SK-N-MC (cell line): Measurements from ENCODE around the gene DST.

ENCODE experiments used
- DNase-seq: peaks from one replicate; pipeline ENCODE4 v3.0.0-alpha.2; 2011; ENCODE audit warnings: low read depth, low spot score
- H3K27ac ChIP-seq: fragments of 200-600 bp; sonication (generic); 2 replicates; pipeline ENCODE4 v1.5.1; 2016; ENCODE audit warnings: mixed run types
- H3K36me3 ChIP-seq: fragments of 200-600 bp; sonication (generic); 2 replicates; pipeline ENCODE4 v1.6.1; 2017; ENCODE audit warnings: antibody characterized with exemption, low read length, mixed read lengths; ENCODE audit not compliant: insufficient read depth
- H3K4me3 ChIP-seq: fragments of 200-600 bp; sonication (generic); 2 replicates; pipeline ENCODE4 v1.5.1; 2016
- H3K9ac ChIP-seq: fragments of 200-600 bp; sonication (generic); 2 replicates; pipeline ENCODE4 v1.8.0; 2017; ENCODE audit warnings: mixed run types, mixed read lengths; ENCODE audit not compliant: insufficient read length
- H3K9me3 ChIP-seq: fragments of 200-600 bp; sonication (generic); 2 replicates; pipeline ENCODE4 v1.6.1; 2017; ENCODE audit warnings: low read depth, mild to moderate bottlenecking, antibody characterized with exemption, low read length, moderate library complexity, mixed read lengths
- EZH2 ChIP-seq: fragments of 200-600 bp; sonication (generic); IDR thresholded peaks from one replicate; pipeline ENCODE4 v1.6.1; 2017; ENCODE audit warnings: antibody characterized with exemption
- FOXP2 ChIP-seq: optimal IDR thresholded peaks from 2 replicates; pipeline ENCODE3; 2011; ENCODE audit warnings: mild to moderate bottlenecking, moderate library complexity; ENCODE audit not compliant: insufficient read depth; ENCODE audit errors: extremely low read length, control extremely low read depth
- POLR2AphosphoS5 ChIP-seq: IDR thresholded peaks from 2 replicates; pipeline ENCODE4 v1.6.1; 2012; ENCODE audit warnings: mild to moderate bottlenecking, low read depth, low read length, borderline replicate concordance

The DST gene

DNA sequence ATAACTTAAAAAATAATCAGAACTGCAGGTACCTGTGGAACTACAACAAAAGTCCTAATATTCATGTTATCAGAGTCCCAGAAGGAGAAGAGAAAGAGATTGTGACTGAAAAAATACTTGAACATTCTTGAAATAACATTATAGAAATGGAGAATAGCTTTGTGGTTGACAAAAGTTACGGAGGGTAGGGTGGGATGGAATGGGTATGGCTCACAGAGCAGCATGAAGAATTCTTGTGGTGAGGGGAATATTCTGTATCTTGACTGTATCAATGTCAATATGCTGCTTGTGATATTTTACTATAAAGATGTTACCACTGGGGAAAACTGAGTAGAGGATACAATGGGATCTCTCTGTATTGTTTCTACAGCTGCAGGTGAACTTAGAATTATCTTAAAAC lies 122.5 kb downstream of the DST start:
- Histone ChIP-seq H3K9ac (no peak overlapping the region), H3K4me3 (no peak overlapping the region), H3K36me3 (peaks cover 12% of the 10 kb centered on the region), H3K9me3 (no peaks in the 10 kb centered on the region), H3K27ac (no peak overlapping the region)
- no peak for DNase-seq
- TF ChIP-seq FOXP2 (no peak), POLR2AphosphoS5 (no peak)

DNA sequence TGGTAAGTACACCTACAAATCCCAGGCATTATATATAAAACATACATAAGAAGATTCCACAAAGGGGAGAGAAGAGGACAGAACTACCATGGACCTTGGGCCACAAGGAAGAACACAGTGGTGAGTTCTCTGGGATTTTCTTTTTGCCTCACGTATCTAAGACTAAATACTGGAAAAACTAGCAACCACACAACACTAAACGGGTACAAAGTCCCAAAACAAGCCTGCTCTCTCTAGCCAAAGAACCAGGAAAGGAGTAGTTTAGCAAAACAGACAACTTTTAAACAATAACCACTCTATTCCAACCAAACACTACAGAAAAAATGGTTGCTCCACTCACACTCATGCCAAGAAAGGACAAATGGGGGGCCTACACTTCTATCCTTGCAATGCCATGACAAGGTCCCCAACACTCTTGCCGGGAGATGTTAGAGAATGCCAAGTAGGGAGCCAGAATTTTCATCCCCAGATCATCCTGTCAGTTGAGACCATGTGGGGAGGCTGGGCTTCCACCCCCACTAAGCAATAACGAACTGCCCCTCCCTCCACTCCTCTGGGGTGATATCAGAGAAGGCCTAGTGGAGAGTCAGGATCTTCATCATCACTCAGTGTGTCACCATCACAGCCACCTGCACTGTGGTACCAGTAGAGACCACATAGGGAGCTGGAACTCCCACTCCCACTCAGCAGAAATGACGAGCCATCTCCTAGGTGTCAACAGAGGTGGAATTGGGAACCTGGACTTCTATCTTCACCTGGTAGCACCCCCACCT lies 123.5 kb downstream of the DST start:
- Histone ChIP-seq H3K9ac (no peak overlapping the region), H3K36me3 (peaks cover 13% of the 10 kb centered on the region), H3K4me3 (no peak overlapping the region), H3K9me3 (no peaks in the 10 kb centered on the region), H3K27ac (no peak overlapping the region)
- no peak for DNase-seq
- TF ChIP-seq POLR2AphosphoS5, result no peak
- TF ChIP-seq EZH2, result no peak
- no peak for TF ChIP-seq FOXP2

DNA sequence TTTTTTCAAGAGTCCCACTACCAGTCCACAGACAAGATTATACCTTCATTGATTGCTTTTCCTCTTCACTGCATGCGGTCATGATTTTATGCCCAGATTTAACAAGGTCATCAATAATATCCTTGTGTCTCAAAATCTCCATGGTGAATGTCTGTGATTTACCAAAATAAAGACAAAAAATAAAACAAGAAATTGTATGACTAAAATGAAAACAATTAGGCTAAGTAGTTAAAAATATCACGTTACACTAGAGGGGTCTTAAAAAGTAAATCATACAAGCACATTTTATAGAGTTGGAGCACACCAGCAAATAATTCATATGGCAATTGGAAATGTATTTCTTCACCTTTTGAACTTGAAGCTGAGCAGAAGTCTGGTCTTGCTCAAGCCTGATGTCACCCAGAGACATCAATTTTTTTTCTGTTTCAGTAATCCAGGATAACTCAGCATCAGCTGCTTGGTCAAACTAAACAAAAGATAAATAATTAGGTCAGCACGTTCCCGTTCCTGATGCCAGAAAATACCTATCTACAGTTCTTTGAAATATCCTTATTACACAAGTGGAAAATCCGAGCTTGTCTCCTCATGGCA lies 125.4 kb downstream of the DST start:
- Histone ChIP-seq H3K36me3 (peaks cover 13% of the 10 kb centered on the region), H3K4me3 (no peak overlapping the region), H3K9ac (no peak overlapping the region), H3K27ac (no peak overlapping the region), H3K9me3 (no peaks in the 10 kb centered on the region)
- no peak for DNase-seq
- TF ChIP-seq POLR2AphosphoS5 (no peak), FOXP2 (no peak), EZH2 (no peak)

DNA sequence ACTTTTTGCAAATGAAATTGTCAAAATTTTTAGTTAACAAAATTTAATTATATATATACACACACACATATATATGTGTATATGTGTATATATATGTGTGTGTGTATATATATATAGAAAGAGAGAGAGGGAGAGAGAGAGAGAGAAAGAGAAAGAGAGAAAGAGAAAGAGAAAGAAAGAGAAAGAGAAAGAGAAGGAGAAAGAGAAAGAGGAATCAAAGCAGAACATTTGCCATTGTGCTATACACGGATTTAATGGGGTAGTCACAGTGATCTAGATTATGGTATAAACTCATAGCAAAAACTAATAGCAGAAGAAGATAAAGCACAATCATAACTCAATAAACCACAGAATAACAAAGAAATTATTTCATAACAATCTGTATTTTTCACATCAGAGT lies 126.7 kb downstream of the DST start:
- H3K4me3 ChIP-seq, result no peak overlapping the region
- no peak for DNase-seq
- TF ChIP-seq FOXP2 (no peak), POLR2AphosphoS5 (no peak), EZH2 (no peak)
- no peaks in the 10 kb centered on the region for H3K9me3 ChIP-seq
- H3K27ac ChIP-seq, result no peak overlapping the region
- H3K9ac ChIP-seq, result no peak overlapping the region
- H3K36me3 ChIP-seq, result peaks cover 13% of the 10 kb centered on the region

DNA sequence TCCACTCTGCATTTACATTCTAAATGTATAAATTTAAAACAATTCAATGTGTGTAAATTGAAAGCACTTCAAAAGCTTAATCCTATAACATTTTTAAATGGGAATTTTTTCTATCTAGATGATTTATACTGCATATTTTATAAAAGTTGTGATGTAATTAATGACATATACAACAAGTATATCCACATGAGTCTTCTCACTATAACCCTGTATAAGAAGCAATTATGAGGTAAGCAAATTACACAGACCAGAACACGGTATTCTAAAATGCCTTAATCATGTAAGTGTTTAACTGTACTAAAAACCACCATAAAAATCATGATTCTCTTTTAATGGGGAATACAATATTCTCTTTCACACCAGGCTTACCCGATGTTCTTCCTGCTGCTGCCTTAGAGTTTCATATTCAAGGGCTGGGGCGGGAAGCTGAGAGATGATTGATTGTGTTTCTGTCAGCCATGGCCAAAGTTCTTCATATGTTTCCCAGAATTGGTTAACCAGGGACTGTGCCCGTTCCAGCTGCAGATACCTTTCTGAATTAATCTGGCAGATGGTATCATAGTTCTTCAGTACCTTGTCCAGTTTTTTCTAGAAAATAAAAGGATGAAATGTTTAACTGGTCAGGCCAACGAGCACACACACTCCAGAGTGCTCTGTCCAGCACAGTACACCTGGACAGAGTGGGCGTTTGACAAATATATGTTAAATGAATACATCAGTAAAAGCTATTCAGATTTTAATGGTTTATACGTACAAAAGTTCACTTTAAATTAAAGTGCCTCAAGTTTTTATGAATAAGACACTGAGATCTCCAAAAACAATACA lies 127.4 kb downstream of the DST start:
- Histone ChIP-seq H3K27ac (no peak overlapping the region), H3K4me3 (no peak overlapping the region)

DNA sequence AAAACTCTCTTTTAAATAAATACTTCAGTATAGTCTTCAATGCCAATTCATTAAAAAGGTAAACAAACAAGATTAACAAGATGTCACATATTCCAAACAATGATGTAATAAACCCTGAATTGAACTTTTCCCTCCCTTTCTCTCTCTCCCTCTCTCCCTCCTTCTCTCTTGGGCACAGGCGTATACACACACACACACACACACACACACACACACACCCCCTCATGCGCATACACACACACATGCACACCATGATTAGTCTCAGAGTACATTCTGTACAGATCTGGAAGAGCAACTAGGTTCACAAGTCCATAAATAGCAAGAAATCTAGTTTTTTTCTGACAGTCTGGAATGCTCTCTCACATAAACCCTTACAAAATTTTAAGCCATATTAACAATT lies 128.3 kb downstream of the DST start:
- no peak overlapping the region for H3K27ac ChIP-seq
- no peak for TF ChIP-seq FOXP2
- TF ChIP-seq EZH2, result no peak
- no peak for TF ChIP-seq POLR2AphosphoS5
- H3K9ac ChIP-seq, result no peak overlapping the region
- no peak overlapping the region for H3K4me3 ChIP-seq
- DNase-seq, result no peak
- no peaks in the 10 kb centered on the region for H3K9me3 ChIP-seq
- peaks cover 11% of the 10 kb centered on the region for H3K36me3 ChIP-seq

More for the DNA sequence above, 127.4 kb downstream of the DST start:
- DNase-seq, result no peak
- no peaks in the 10 kb centered on the region for H3K9me3 ChIP-seq
- peaks cover 13% of the 10 kb centered on the region for H3K36me3 ChIP-seq
- H3K9ac ChIP-seq, result no peak overlapping the region
- TF ChIP-seq POLR2AphosphoS5 (no peak), FOXP2 (no peak), EZH2 (no peak)

DNA sequence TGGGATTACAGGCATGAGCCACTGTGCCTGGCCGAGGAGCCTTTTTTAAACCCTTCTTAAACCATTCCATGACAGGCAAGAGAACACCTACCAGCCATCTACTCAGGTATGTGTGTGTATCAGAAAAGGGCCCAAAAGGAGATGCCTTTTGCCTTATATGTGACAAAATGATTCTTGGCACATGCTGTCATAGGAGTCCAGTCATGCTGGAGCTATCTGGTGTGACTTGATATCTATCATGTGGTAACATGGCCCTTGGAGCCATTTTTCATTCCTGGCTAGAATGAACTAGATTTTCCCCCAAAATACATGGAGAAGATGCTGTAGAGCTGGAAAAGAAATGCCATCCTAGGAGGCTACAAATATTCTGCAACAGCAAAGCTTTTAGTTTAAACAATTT lies 129.1 kb downstream of the DST start:
- Histone ChIP-seq H3K36me3 (peaks cover 15% of the 10 kb centered on the region), H3K9ac (no peak overlapping the region), H3K27ac (no peak overlapping the region), H3K9me3 (no peaks in the 10 kb centered on the region), H3K4me3 (no peak overlapping the region)
- no peak for TF ChIP-seq FOXP2
- TF ChIP-seq EZH2, result no peak
- no peak for TF ChIP-seq POLR2AphosphoS5
- DNase-seq, result no peak

DNA sequence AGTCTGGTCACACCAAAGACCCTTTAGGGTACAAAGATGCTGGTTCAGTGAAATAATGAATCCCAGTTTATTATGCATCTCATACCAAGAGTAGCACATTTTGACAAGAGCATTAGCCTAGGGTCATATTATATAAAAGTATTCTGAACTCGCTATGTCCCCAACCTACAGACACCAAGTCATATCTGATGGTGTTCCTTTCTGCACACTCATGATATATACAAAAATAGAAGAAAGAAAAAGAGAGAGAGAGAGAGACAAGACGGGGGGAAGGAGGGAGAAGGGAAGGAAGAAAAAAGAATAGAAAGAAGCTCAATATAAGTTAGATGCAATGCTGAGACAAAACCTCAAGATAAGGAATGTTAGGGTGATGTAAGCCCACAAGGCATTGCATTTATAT lies 131.1 kb downstream of the DST start:
- no peak for TF ChIP-seq FOXP2
- no peak for TF ChIP-seq EZH2
- TF ChIP-seq POLR2AphosphoS5, result no peak
- DNase-seq, result no peak
- no peak overlapping the region for H3K4me3 ChIP-seq
- no peak overlapping the region for H3K27ac ChIP-seq
- H3K36me3 ChIP-seq, result peaks cover 20% of the 10 kb centered on the region
- H3K9ac ChIP-seq, result no peak overlapping the region
- H3K9me3 ChIP-seq, result no peaks in the 10 kb centered on the region
